Parathyroid adenoma (tissue), 2 donors: Measurements from ENCODE around the gene FOXI2.

Source experiments
- H2AFZ ChIP-seq: fragments of 300-600 bp; sonication (generic); one replicate; pipeline ENCODE4 v1.7.0; 2017; ENCODE audit warnings: antibody characterized with exemption, mild to moderate bottlenecking
- H3K27ac ChIP-seq: fragments of 300-600 bp; sonication (generic); one replicate; pipeline ENCODE4 v1.7.0; 2017
- H3K27me3 ChIP-seq: fragments of 300-600 bp; sonication (generic); one replicate; pipeline ENCODE4 v1.7.0; 2017; ENCODE audit warnings: low read length; ENCODE audit not compliant: control insufficient read depth, insufficient read depth
- H3K36me3 ChIP-seq: fragments of 300-600 bp; sonication (generic); one replicate; pipeline ENCODE4 v1.7.0; 2017; ENCODE audit warnings: low read length; ENCODE audit not compliant: control insufficient read depth, insufficient read depth
- H3K4me1 ChIP-seq: fragments of 300-600 bp; sonication (generic); one replicate; pipeline ENCODE4 v1.7.0; 2017; ENCODE audit warnings: control low read depth
- H3K4me2 ChIP-seq: fragments of 300-600 bp; sonication (generic); one replicate; pipeline ENCODE4 v1.7.0; 2017; ENCODE audit warnings: low read length
- H3K4me3 ChIP-seq: fragments of 300-600 bp; sonication (generic); one replicate; pipeline ENCODE4 v1.7.0; 2017; ENCODE audit warnings: low read depth, low read length
- H3K79me2 ChIP-seq: fragments of 300-600 bp; sonication (generic); one replicate; pipeline ENCODE4 v1.7.0; 2017; ENCODE audit warnings: control low read depth
- H3K9ac ChIP-seq: fragments of 300-600 bp; sonication (generic); one replicate; pipeline ENCODE4 v1.7.0; 2017; ENCODE audit warnings: mild to moderate bottlenecking
- H3K9me3 ChIP-seq: fragments of 300-600 bp; sonication (generic); one replicate; pipeline ENCODE4 v1.7.0; 2017; ENCODE audit warnings: low read length; ENCODE audit not compliant: control insufficient read depth
- CTCF ChIP-seq: fragments of 300-600 bp; sonication (generic); IDR thresholded peaks from one replicate; pipeline ENCODE4 v1.7.0; 2017; ENCODE audit warnings: antibody characterized with exemption, mild to moderate bottlenecking
- donor health status: primary hyperparathyroidism.

Gene FOXI2

GRCh38 chr10:127695431-127695830 lies 41.6 kb upstream of the FOXI2 start:
- no peak overlapping the region for H3K27ac ChIP-seq
- H3K79me2 ChIP-seq, result no peaks in the 10 kb centered on the region
- H3K36me3 ChIP-seq, result no peaks in the 10 kb centered on the region
- no peak overlapping the region for H3K4me3 ChIP-seq
- no peaks in the 10 kb centered on the region for H3K9me3 ChIP-seq
- H3K9ac ChIP-seq, result no peak overlapping the region
- no peak overlapping the region for H3K4me2 ChIP-seq
- H2AFZ ChIP-seq, result no peak overlapping the region
- no peak for TF ChIP-seq CTCF
- H3K4me1 ChIP-seq, result no peaks in the 10 kb centered on the region
- H3K27me3 ChIP-seq, result no peaks in the 10 kb centered on the region

- Histone ChIP-seq H3K4me2 (no peak overlapping the region), H3K4me3 (no peak overlapping the region), H3K9me3 (no peaks in the 10 kb centered on the region)
Observed at GRCh38 chr10:127698886-127699285, 38.1 kb upstream of the FOXI2 start.

DNA sequence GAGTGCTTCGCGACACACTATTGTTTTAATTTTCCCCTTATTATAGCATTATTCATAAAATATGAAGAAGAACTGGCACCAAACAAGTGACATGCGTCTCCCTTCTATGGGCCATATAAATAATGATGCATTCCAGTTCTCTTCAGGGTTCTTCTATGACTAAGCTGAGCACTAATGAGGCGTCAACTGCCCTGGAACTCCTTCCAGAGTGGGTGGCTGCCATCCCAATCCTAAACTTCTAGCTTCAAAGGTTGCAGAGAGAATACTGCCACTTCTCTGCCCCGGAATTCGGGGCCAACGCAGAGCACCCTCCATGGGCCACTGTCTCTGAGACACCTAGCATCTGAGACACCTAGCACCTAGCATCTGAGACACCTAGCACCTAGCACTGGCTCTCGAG lies 37.7 kb upstream of the FOXI2 start:
- H2AFZ ChIP-seq, result no peak overlapping the region
- H3K4me2 ChIP-seq, result no peak overlapping the region
- H3K4me3 ChIP-seq, result no peak overlapping the region
- H3K9ac ChIP-seq, result no peak overlapping the region
- H3K9me3 ChIP-seq, result no peaks in the 10 kb centered on the region
- no peak for TF ChIP-seq CTCF
- H3K79me2 ChIP-seq, result no peaks in the 10 kb centered on the region
- H3K27ac ChIP-seq, result no peak overlapping the region
- H3K27me3 ChIP-seq, result no peaks in the 10 kb centered on the region
- no peaks in the 10 kb centered on the region for H3K36me3 ChIP-seq
- H3K4me1 ChIP-seq, result no peaks in the 10 kb centered on the region

More at GRCh38 chr10:127698886-127699285, 38.1 kb upstream of the FOXI2 start:
- H3K36me3 ChIP-seq, result no peaks in the 10 kb centered on the region
- H3K79me2 ChIP-seq, result no peaks in the 10 kb centered on the region
- H3K9ac ChIP-seq, result no peak overlapping the region
- no peak for TF ChIP-seq CTCF
- H2AFZ ChIP-seq, result no peak overlapping the region
- no peak overlapping the region for H3K27ac ChIP-seq
- H3K27me3 ChIP-seq, result no peaks in the 10 kb centered on the region
- H3K4me1 ChIP-seq, result no peaks in the 10 kb centered on the region

GRCh38 chr10:127702271-127702670 lies 34.7 kb upstream of the FOXI2 start:
- H3K27me3 ChIP-seq, result no peaks in the 10 kb centered on the region
- H3K9me3 ChIP-seq, result no peaks in the 10 kb centered on the region
- H3K4me2 ChIP-seq, result no peak overlapping the region
- H3K9ac ChIP-seq, result no peak overlapping the region
- H3K36me3 ChIP-seq, result no peaks in the 10 kb centered on the region
- no peaks in the 10 kb centered on the region for H3K79me2 ChIP-seq
- no peaks in the 10 kb centered on the region for H3K4me1 ChIP-seq
- H3K27ac ChIP-seq, result no peak overlapping the region
- no peak overlapping the region for H3K4me3 ChIP-seq
- TF ChIP-seq CTCF, result no peak
- no peak overlapping the region for H2AFZ ChIP-seq

DNA sequence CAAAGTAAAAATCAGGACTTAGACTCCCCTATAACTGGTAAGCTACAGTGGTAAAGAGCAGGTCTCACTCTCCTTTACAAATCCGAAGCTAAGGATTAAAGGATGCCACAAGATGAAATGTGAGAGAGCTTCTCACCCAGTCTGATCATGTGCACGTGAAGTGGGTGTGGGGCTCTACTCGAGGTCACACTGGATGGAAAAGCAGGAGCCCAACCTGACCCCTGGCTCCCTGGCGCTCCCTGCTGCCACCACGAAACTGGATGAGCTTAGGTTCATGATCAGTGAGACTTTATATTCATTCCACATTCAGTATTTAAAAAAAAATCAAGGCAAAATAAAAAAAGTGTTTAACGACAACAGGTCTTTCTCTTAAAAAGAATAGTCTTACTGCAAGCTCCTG lies 21.7 kb upstream of the FOXI2 start:
- no peak overlapping the region for H3K9ac ChIP-seq
- H3K36me3 ChIP-seq, result no peaks in the 10 kb centered on the region
- no peaks in the 10 kb centered on the region for H3K27me3 ChIP-seq
- no peaks in the 10 kb centered on the region for H3K79me2 ChIP-seq
- no peaks in the 10 kb centered on the region for H3K4me1 ChIP-seq
- no peak overlapping the region for H3K4me3 ChIP-seq
- H2AFZ ChIP-seq, result no peak overlapping the region
- H3K9me3 ChIP-seq, result no peaks in the 10 kb centered on the region
- H3K27ac ChIP-seq, result no peak overlapping the region
- no peak overlapping the region for H3K4me2 ChIP-seq
- no peak for TF ChIP-seq CTCF
